Activated CD4-positive, CD25-positive, alpha-beta regulatory T cell treated with anti-CD3 and anti-CD28 coated beads, Interleukin-2, amount 50 U/mL, for 72 hours (primary cell): ENCODE measurements around the gene CNIH3.
"Not testable (repeated sequence)": the region's sequence is repeated elsewhere in the genome, so short reads cannot be mapped to it uniquely, and the experiment has no call there.

ENCODE experiments used
- DNase-seq: peaks from one replicate; pipeline ENCODE4 v3.0.0; 2021

CNIH3 gene

DNA sequence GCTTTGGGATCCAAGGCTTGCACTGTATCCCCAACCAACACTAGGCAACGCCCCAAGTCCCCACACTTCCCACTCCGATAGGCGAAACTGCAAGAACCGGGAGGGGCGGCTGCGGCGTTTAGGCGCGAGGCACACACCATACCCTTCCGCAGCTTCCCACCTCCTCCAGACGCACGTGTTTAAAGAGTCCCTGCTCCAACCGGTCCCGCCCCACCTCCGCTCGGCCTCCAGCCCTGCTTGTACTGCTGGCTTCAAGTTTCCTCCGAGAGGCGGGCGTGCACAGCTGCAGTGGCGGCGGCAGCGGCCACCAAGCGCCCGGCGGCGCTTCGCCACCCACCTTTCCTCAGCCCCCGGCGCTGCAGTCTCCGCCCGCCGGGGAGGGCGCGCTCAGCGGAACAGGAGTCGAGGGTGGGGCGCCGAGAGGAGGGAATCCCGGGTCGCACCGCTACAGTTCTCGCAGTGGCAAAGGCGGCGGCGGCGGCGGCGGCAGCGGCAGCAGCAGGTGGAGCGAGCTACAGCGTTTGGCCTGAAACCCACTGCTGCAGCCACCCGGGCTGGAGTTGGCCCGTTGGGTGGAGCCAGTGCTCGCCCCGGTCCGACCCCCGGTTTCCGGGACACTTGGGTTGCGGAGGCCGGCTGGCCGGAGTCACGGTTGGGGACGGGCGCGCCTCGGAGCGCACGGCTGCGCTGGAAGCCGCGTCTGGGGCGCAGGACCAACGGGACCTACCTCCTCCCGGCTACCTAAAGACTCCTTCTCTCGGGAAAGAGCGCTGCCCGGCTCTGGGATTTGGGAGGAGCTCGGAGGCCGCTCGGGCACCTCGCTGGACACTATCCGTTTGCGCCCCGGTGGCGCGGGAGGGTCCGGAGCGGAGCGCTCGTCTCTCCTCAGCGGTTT lies at the start of gene CNIH3:
Gene CNIH3, plus strand, starts transcription at position 457 of the 895 bp plus-strand sequence. CDS start 858 bp downstream, outside the sequence.
- DNase-seq, result no peak

DNA sequence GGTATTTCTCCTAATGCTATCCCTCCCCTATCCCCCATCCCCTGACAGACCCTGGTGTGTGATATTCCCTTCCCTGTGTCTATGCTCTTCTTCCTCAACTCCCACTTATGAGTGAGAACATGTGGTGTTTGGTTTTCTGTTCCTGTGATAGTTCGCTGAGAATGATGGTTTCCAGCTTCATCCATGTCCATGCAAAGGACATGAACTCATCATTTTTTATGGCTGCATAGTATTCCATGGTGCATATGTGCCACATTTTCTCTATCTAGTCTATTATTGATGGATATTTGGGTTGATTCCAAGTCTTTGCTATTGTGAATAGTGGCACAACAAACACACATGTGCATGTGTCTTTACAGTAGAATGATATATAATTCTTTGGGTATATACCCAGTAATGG lies 49.6 kb upstream of the CNIH3 start:
- not testable (repeated sequence) for DNase-seq

DNA sequence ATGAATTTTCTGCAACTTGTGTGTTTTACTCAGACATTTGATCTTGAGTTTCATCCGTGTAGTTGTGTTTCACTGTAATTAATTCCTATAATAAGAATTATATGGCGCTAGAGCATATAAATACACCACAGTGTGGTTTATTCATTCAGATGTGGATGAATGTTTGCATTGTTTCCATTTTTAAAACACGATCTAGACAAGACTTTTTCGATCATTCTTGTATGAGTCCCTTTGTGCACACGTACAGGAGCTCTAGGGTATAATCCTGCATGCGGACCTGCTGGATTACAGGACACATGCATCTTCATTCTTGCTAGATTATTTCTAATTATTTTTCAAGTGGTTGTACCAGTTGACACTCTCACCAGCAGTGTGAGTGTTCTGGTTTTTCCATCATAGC lies 46.8 kb upstream of the CNIH3 start:
- DNase-seq, result no peak

DNA sequence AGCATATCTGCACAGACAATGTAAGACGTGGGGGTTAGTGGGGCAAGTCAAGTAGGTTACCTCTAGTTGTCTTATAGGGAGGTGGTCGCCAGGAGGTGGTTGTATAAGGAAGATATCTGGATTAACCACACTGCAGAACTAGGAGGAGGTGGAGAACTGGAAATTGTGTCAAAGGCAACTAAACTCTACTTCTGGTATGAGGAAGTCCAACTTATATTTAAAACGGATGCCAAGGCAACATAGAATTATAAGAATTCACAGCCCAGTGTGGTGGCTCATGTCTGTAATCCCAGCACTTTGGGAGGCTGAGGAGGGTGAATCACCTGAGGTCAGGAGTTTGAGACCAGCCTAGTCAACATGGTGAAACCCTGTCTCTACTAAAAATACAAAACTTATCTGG lies 44.1 kb upstream of the CNIH3 start:
- not testable (repeated sequence) for DNase-seq

DNA sequence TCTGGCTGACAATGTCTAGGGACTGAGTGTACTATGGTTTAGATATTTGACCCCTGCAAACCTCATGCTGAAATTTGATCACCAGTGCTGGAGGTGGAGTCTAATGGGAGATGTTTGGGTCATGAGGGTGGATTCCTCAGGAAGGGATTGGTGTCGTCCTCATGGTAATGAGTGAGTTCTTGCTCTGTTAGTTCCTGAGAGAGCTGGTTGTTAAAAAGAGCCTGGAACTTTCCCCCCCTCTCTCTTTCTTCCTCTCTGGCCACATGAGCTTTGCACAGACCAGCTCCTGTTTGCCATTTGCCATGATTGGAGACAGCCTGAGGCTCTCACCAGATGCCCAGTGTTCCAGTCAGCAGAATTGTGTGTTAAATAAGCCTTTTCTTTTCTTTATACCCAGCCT lies 36.6 kb upstream of the CNIH3 start:
- no peak for DNase-seq

DNA sequence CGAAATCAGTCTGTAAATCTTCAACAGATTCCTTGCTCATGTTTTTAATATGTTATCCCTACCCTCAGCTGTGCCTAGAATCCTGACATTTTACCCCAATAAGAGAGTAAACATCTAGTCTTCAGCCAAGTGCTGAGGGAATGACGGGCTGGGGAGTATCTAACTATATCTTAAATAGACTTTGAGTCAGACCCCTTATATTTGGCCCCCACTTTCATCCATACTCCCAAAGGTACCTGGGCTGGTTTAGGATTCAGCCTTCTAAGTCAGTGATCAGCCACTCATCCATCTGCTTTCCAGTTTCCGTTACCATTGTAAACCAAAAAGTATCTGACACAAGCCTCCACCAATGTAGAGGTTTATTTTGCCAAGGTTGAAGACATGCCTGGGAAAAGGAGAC lies 36.1 kb upstream of the CNIH3 start:
- no peak for DNase-seq

DNA sequence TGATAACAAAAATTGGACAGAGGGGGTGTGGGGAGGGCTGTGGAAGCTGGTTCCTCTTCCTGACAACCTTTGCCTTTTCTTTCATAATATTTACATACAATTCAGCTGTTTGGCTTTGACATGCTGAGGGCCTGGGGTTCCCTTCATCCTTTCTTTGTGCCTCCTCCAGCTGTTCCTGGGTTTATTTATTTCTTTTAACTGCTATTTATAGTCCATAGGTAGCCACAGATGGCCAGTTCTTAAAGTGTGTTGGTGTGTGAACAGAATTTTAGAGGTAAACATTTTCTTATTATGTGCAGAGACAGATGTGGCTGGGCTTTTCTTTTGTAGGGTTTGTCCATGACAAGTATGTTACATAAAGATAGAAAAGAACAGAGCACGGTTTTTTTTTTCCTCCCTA lies 34.1 kb upstream of the CNIH3 start:
- no peak for DNase-seq

DNA sequence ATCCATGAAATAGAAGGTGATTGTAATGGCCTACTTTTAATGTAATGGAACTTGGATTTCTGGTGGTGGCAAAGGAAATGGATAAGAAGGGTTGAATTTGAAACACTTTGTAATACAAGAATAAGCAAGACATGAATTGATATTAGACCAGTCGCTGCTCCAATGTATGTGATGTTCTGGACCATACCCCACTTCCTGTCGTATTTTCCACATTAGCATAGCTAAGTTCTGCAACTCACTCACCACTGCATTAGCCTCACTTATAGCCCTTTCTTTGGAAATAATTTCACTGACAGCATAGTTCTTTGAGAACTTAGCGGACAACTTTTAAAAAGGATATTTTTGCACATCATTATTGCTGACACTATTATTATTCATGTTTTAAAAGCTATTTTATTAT lies 32.3 kb upstream of the CNIH3 start:
- DNase-seq, result no peak

DNA sequence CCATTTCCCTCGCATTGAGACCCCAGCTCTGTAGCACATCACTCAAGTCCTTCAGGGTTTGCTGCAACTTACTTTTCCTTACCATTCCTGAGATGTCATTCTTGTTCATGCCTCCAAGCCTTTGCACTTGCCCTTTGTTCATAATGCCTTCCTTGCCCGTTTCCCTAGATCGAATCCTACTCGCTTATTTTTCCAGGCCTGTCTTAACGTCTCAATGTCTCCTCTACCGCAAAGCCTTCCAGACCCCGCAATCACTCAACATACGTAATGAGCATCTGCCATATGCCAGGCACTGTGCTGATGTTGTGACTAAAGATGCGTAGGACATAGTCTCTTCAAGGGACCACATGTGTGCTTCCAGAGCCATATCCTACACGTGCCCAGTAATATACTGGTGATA lies 31.1 kb upstream of the CNIH3 start:
- DNase-seq, result no peak

DNA sequence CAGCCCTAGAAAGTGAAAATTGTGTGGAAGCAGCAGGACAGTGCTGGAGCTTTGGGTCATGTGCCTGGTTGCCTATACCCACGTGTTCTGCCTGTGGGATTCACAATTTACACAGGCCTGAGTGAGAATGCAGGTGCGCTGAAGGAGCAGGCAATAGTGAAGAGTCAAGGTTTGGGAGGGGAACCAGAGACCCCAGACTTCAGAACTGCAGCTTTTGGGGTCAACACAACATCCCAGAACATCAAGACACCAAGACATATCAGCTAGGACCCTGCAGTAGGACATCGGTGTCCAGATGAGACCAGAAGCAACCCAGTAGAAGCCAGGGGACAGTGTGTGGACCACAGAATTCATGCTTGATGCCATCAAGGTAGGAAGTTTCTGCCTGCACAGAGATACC lies 29.1 kb upstream of the CNIH3 start:
- DNase-seq, result no peak

DNA sequence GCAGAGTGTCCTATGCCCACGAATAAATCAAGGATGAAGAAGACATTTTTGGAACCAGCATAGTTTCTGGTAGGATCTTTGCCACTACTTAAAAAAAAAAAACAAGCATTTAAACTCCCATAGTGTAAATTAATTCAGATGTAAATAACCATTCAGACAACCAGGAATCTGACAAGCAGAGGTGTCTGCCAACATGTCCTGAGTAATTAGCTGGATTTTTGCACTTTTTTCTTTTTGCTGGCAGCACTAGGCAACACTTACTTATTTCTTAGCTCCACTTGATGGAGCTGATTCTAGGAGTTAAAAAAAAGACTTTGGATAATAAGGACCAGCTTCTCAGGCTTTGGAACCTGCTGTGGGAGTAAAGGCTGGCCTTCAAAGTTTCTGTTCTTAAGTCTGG lies 27.6 kb upstream of the CNIH3 start:
- DNase-seq, result no peak

DNA sequence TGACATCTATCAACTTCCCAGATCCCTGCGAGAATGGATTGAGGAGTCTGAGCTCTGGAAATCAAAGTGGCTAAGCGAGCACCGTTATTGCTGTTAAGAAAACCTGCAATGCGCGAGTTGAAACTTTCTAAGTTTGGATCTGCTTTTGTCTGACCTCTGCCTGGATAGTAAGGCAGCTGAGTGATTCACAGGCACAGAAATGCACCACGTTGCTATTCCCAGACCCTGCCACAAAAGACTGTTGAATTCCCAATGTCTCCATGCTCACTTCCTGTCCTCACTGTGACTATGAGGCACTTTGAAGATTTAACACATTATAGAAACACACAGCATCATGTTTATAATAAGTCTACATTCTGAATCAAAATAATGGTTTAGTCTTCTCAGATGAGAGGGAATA lies 27.1 kb upstream of the CNIH3 start:
- no peak for DNase-seq

DNA sequence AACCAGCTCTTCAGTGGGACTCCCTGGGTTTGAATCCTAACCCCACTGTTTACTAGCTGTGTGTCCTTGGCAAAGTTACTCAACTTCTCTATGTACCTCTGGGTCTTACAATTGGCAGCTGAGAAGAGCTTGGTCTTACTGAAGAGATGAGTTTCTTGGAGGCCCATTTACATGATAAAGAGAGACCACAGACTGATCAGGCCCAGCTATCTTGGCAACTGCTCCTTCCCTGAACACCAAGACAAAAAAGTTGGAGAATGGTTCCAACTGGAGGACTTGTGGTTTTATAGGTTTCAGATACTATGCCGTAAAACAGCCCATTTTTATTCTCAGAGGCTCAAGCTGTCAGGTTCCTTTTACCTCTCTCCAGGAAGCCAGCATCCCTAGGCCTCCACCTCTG lies 24.8 kb upstream of the CNIH3 start:
- DNase-seq, result no peak

DNA sequence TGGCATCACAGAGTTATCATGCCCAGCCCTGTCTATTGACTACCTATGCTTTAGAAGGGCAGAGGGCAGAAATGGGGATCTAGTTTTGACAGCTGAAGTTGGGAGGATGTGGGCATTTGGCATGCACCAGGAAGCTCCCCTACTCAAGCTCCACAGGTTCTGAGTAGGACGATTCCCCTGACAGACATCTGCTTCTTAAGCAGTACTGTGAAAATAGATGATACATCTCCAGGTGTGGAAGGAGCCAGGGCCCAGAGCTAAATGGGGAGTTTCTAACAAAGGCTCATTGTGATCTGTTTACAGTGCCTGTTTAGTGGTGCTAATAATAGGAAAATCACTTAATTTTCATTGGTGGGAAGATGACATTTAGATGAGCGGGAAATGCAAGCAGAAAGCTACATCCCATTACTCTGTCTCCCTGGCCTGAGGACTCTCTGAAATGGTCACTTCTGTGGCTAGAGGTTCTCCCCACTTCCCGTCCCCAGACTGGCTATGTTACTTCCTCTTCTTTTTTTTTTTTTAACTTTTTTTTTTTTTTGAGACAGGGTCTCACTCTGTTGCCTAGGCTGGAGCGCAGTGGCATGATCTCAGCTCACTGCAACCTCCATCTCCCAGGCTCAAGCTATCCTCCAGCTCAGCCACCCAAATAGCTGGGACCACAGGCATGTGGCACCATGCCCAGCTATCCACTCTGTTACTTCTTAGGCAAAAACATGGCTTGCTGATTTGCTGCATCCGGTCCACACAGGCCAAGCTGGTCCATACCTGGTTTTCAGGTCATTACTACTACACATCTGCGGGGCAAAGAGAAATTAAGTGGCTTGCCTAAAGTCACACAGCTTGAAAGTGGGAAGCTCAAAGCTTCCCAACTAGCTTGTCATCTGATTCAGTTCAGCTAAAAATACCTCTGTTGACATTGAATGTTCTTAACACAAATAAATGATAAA lies 23.2 kb upstream of the CNIH3 start:
- DNase-seq, result no peak

DNA sequence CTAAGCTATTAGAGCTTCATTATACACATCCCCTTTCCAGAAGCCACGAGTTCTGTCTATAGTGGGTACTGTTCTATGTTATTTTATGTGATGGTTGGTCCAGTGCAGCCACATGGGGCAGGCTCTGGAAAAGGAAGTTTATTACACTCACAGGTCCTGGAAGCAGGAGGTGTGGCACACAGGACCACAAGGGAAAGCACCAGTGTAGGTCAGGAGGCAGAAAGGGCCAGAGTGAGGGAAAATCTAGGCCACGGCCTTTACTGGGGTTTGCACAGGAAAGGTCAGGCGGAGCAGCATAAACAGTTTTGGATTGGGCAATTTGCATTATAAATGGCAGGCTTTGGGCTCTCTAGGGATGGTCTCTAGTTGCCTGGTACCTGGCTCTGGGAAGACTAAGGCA lies 21.8 kb upstream of the CNIH3 start:
- no peak for DNase-seq

DNA sequence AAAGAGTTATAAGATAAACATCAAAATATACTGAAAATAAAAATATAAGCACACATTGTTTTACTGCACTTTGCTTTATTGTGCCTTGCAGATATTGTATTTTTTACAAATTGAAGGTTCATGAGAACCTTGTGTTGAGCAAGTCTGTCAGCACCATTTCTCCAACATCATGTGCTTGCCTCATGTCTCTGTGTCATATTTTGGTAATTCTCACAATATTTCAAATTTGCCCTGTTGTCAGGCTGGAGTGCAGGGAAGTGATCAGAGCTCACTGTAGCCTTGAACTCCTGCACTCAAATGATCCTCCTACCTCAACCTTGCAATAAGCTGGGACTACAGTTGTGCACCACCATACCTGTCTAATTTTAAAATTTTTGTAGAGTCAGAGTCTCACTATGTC lies 21.3 kb upstream of the CNIH3 start:
- DNase-seq, result no peak

DNA sequence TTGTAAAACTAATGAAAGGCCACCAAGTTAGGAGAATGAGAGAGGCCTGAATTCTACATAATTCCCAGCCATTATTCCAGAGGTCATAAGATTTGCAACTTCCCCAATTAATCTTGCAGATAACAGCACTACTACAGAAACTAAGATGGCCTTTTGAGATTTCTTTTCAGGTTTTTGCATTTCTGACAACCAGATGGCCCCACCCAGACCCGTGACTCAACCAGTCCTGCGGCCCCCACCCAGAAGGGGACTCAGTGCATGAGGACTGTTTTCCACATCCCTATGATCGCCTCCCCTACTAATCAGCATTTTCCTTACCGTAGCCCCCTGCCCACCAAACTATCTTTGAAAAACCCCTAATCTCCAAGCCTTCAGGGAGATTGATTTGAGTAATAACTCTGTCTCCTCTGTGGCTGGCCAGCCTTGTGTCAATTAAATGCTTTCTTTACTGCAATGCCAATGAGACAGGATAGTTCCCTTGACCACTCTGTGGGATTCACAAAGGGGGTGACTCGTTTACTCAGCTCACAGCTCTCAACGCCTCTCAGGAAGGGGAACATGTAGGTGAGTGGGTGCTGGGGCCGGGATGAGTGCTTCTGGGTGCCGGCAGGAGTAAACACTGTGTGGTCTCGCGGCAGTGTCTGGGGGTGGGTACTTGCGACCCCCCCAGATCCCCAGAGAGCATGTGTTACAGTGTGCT lies 10.5 kb upstream of the CNIH3 start:
- DNase-seq, result no peak

DNA sequence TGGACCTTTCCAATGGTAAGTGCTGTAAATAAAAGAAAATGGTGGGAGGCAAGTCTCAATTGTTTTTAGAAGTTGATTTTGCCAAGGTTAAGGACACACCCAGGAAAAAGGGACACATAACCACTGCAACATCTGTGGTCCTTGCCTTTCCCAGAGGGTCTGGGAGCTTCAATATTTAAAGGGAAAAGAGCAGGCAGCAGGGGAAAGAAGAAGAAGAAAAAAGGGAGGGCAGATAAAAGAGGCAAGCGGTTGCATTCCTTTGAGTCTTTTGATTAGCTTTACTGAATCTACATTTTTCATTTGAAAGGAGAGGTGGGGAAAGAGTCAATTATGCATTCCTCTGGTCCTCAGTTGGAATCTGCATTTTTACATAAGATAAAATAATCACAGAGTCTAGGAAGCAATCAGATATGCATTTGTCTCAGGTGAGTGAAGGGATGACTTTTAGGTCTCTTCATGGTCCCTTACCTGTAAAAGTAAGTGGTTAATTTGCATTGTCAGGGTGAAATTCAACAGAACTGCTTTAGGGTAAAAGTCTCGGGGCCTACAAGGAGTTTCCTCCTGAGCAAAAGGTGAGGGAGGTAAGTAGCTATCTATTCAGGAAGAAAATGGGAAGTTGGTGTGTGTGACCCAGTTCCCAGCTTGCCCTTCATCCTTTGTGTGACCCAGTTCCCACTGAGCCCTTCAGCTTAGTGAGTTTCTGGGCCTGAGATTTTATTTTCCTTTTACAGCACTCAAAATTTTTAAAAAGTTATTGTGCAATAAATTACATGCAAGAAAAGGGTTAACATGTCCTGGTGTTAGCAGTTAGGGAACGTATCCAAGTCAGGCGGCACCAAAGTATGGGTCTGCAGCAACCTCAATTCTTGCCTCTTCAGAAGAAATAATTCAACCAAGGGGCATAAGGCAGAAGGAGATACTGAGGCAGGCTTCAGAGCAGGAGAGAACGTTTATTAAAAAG lies 8.6 kb upstream of the CNIH3 start:
- no peak for DNase-seq

DNA sequence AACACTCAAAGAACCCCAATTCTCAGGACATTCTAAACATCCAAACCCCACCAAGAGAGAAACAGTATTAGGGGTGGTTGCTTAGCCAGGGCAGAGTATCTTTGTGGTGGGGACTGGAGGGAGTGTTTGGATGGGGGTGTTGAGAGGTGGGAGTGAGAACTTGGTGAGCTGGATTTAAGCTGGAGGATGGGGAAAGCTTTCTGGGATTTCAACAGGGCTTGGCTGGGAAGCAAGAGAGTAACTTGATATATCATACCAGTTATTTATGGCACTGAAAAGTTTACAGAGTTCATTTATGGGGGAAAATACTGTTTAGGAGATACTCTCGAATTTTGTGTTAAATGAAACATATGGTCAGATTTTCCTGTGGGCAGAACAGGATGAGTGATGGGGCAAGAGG lies 6.8 kb upstream of the CNIH3 start:
- no peak for DNase-seq

DNA sequence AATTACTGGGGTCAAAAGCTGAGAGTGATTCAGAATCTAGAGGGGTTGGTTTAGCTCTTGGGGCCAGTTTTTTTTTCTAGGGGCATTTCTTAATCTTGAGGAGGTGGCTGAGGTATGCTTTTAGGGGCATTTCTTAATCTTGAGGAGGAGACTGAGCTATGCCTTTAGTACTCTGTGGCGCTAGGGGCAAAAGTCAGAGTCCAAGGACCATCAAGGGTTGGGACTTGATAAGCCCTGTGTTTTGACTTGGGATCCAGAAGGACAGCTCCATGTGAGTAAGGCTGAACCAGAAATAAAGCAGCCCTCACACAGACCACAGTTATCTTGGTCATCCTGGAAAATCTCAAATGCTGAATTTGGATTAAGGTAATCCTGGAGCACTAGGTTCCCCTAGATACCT lies 3.9 kb upstream of the CNIH3 start:
- no peak for DNase-seq

DNA sequence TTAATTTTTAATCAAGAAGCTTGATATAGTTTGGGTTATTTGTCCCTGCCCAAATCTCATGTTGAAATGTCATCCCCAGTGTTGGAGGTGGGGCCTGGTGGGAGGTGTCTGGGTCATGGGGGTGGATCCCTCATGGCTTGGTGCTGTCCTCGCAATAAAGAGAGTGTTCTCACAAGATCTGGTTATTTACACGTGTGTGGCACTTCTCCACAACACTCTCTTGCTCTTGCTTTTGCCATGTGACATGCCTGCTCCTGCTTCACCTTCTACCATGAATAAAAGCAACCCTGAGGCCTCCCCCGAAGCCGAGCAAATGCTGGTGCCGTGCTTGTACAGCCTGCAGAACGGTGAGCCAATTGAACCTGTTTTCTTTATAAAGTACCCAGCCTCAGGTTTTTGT lies 2.6 kb upstream of the CNIH3 start:
- DNase-seq, result no peak

DNA sequence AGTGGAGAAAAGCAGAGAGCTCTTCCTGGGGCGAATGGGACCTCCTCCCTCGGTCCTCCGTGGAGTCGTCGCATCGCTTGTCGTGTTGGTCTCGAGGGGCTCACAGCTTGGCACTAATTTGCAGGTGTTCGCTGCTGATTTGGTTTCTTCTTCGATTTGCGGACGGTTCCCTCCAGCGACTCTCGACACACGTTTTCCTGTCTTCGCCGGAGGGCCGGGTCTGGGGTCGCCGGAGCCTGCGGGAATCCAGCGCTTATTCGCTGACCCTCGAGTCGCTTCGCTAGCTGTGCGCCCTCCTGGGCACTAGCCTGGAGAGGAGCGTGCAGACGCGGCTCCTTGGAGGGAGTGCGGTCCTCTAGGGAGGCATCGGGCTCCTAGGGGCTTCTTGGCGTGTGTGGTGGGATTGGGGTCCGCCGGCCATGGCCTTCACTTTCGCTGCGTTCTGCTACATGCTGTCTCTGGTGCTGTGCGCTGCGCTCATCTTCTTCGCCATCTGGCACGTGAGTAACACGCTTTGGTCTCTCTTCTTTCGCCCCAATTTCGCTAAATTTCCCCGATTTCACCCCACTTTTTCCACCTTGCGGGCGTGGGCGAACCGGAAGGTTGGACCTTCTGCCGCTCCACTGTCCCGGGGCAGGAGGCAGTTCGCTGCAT lies 766 bp downstream of the CNIH3 start:
- no peak for DNase-seq
